ACC112 (cell line): Measurements from ENCODE around the gene OR2M3.
"Not testable (repeated sequence)": the region's sequence is repeated elsewhere in the genome, so short reads cannot be mapped to it uniquely, and the experiment has no call there.

ENCODE experiments used
- H2AFZ ChIP-seq: fragments of 200-600 bp; sonication (generic); one replicate; pipeline ENCODE4 v1.6.0; 2017; ENCODE audit warnings: antibody characterized with exemption, low read length; ENCODE audit not compliant: unreplicated experiment
- H3K27ac ChIP-seq: fragments of 200-600 bp; sonication (generic); 2 replicates; pipeline ENCODE4 v1.5.1; 2014; ENCODE audit warnings: low read depth, mild to moderate bottlenecking, antibody characterized with exemption, low read length, moderate library complexity
- H3K27me3 ChIP-seq: fragments of 200-600 bp; sonication (generic); 2 replicates; pipeline ENCODE4 v1.6.1; 2014; ENCODE audit warnings: mild to moderate bottlenecking, antibody characterized with exemption, low read length, moderate library complexity, mixed read lengths; ENCODE audit not compliant: insufficient read depth
- H3K36me3 ChIP-seq: fragments of 200-600 bp; sonication (generic); 2 replicates; pipeline ENCODE4 v1.6.1; 2016; ENCODE audit warnings: mild to moderate bottlenecking, antibody characterized with exemption, low read length, moderate library complexity, mixed read lengths; ENCODE audit not compliant: insufficient read depth
- H3K4me1 ChIP-seq: fragments of 200-600 bp; sonication (generic); one replicate; pipeline ENCODE4 v1.6.1; 2016; ENCODE audit warnings: low read length, mixed read lengths; ENCODE audit not compliant: insufficient read depth, unreplicated experiment, control insufficient read depth
- H3K4me3 ChIP-seq: fragments of 200-600 bp; sonication (generic); 2 replicates; pipeline ENCODE4 v1.5.1; 2014; ENCODE audit warnings: mild to moderate bottlenecking, low read depth, low read length
- H3K79me2 ChIP-seq: fragments of 200-600 bp; sonication (generic); one replicate; pipeline ENCODE4 v1.6.0; 2016; ENCODE audit warnings: low read length; ENCODE audit not compliant: control insufficient read depth, unreplicated experiment, insufficient read depth

Gene OR2M3

GRCh38 chr1:248215880-248216279 is 18.8 kb downstream of the OR2M3 start:
- H3K79me2 ChIP-seq = no peaks in the 10 kb centered on the region
- no peaks in the 10 kb centered on the region for H3K36me3 ChIP-seq
- H3K27ac ChIP-seq = no peak overlapping the region
- no peaks in the 10 kb centered on the region for H3K27me3 ChIP-seq
- H3K4me1 ChIP-seq = no peaks in the 10 kb centered on the region
- H3K4me3 ChIP-seq = no peak overlapping the region
- H2AFZ ChIP-seq = no peak overlapping the region

GRCh38 chr1:248225537-248225936 is 28.5 kb downstream of the OR2M3 start:
- Histone ChIP-seq H3K79me2 (no peaks in the 10 kb centered on the region), H3K36me3 (no peaks in the 10 kb centered on the region), H3K27ac (no peak overlapping the region), H3K27me3 (no peaks in the 10 kb centered on the region), H3K4me3 (no peak overlapping the region), H2AFZ (no peak overlapping the region), H3K4me1 (no peaks in the 10 kb centered on the region)

- H3K79me2 ChIP-seq = no peaks in the 10 kb centered on the region
Measured at GRCh38 chr1:248229360-248229908, 32.4 kb downstream of the OR2M3 start.

GRCh38 chr1:248231117-248231516 is 34.1 kb downstream of the OR2M3 start, which contains the start of gene OR2M4:
Gene OR2M4, plus strand, starts transcription at chr1:248231417. Its CDS starts 7,512 bp downstream, at chr1:248238929.
- Histone ChIP-seq H3K36me3 (no peaks in the 10 kb centered on the region), H3K27ac (no peak within 1 kb of the TSS), H2AFZ (no peak within 1 kb of the TSS), H3K4me1 (no peaks in the 10 kb centered on the region), H3K27me3 (no peaks in the 10 kb centered on the region), H3K4me3 (no peak within 1 kb of the TSS), H3K79me2 (no peaks in the 10 kb centered on the region)

More at GRCh38 chr1:248229360-248229908, 32.4 kb downstream of the OR2M3 start:
- H3K27me3 ChIP-seq = no peaks in the 10 kb centered on the region
- H3K4me1 ChIP-seq = no peaks in the 10 kb centered on the region
- H3K27ac ChIP-seq = no peak overlapping the region
- no peaks in the 10 kb centered on the region for H3K36me3 ChIP-seq
- no peak overlapping the region for H3K4me3 ChIP-seq
- no peak overlapping the region for H2AFZ ChIP-seq

DNA sequence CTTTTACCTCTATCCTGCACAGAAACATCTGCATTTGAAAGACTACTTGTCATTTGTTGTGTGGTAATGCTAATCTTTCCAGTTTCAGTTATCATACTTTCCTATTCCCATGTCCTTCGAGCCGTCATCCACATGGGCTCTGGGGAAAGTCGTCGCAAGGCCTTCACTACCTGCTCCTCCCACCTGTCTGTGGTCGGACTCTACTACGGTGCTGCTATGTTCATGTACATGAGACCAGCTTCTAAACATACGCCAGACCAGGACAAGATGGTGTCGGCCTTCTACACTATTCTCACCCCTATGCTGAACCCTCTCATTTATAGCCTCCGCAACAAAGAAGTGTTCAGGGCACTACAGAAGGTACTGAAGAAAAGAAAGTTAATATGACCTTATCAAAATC is 42.4 kb downstream of the OR2M3 start:
- Histone ChIP-seq H2AFZ (no peak overlapping the region), H3K36me3 (no peaks in the 10 kb centered on the region), H3K79me2 (no peaks in the 10 kb centered on the region), H3K4me3 (no peak overlapping the region), H3K4me1 (no peaks in the 10 kb centered on the region), H3K27me3 (no peaks in the 10 kb centered on the region), H3K27ac (no peak overlapping the region)

DNA sequence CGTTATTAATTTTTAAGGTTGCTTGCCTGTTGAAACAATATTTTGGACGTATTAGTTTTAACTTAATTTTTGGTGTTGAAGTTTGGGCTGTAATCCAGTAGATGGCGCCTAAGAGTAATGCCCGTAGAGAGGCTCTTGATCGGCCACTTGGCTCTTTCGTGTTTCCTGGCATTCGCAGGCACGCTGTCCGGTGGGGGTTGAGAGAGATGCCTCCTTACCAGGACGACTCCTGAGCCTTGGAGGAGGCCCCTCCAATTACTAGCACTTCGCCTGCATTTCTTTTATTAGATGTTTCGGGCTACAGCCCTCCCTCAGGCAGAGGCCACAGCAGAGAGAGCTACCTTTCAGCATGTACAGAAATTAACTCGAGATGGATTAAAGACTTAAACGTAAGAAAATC is 46.1 kb downstream of the OR2M3 start:
- Histone ChIP-seq H3K4me1 (no peaks in the 10 kb centered on the region), H3K4me3 (no peak overlapping the region), H3K79me2 (no peaks in the 10 kb centered on the region), H2AFZ (no peak overlapping the region), H3K36me3 (no peaks in the 10 kb centered on the region), H3K27me3 (no peaks in the 10 kb centered on the region), H3K27ac (no peak overlapping the region)

DNA sequence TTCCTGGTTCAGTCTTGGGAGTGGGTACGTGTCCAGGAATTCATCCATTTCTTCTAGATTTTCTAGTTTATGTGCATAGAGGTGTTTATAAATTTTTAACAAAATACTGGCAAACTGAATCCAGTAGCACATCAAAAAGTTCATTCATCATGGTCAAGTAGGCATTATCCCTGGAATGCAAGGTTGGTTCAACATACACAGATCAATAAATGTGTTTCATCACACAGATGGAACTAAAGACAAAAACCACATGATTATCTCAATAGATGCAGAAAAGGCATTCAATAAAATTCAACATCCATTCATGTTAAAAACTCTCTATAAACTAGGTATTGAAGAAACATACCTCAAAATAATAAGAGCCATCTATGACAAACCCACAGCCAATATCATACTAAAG is 62.2 kb downstream of the OR2M3 start:
- not testable (repeated sequence) for H3K79me2 ChIP-seq, H3K4me3 ChIP-seq, H3K27ac ChIP-seq, H3K27me3 ChIP-seq, H3K36me3 ChIP-seq, H2AFZ ChIP-seq, H3K4me1 ChIP-seq
